ENCODE results near the gene RPL18A. TPM values are rescaled to one million over a fixed set of nuclear protein-coding genes. Genes with fewer than 3 reads are reported as not detected.

Gene RPL18A
- total RNA-seq, 1 experiment from 2014 or later: 3,250 TPM

DNA sequence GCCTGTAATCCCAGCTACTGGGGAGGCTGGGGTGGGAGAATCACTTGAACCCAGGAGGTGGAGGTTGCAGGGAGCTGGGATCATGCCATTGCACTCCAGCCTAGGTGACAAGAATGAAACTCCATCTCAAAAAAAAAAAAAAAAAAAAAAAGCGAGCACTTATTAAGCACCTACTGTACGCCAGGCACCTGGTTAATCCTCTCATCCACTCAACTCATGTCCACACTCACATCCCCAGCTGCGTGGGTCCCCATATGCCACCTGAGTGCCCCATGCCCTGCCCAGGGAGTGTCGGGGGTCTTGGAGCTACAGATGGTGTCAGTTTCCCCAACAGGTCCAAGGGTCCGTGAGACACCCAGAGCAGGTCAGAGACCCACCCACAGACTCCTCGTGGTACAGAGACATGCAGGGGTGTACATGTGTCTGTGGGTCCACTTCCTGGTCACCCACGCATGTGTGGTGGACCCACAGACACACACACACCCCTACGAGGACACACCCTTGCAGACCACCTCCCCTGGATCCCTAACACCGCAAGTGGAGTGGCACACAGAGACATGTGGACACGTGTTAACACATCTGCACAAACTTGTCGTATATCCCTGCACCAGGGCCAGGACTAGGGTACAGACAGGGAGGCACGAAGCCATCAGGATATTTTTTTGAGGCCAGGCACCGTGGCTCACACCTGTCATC lies 41.9 kb upstream of the RPL18A start:
- H3K27ac Mint-ChIP-seq (ENCODE audit: low read depth, unreplicated experiment): no peak overlapping the region
- intact Hi-C loops (cut with micrococcal nuclease): no loop called here
- no peaks in the 10 kb centered on the region for H3K36me3 Mint-ChIP-seq (ENCODE audit: insufficient read depth, unreplicated experiment)
- DNase-seq (ENCODE audit: unreplicated experiment): no peak
- BruUV-seq (replicated peaks): no TSS peak
- H3K4me1 Mint-ChIP-seq (ENCODE audit: insufficient read depth, unreplicated experiment): no peaks in the 10 kb centered on the region
- CTCF ChIA-PET: interaction anchor here (0.7 kb wide), 2 partner anchors 19 to 1005 kb away, joined by 3 read pairs; no protein-coding TSS in a partner anchor
- no peak for TF ChIP-seq CTCF (IDR thresholded peaks at IDR 0.05; ENCODE audit: unreplicated experiment)
- no peaks in the 10 kb centered on the region for H3K27me3 Mint-ChIP-seq (ENCODE audit: insufficient read depth, unreplicated experiment)
- POLR2A ChIA-PET: interaction anchor here (0.5 kb wide), 1 partner anchor 423 kb away, joined by 3 read pairs; no protein-coding TSS in a partner anchor
- H3K4me3 Mint-ChIP-seq (ENCODE audit: unreplicated experiment): no peak overlapping the region
- H3K9me3 Mint-ChIP-seq (ENCODE audit: unreplicated experiment): no peaks in the 10 kb centered on the region

DNA sequence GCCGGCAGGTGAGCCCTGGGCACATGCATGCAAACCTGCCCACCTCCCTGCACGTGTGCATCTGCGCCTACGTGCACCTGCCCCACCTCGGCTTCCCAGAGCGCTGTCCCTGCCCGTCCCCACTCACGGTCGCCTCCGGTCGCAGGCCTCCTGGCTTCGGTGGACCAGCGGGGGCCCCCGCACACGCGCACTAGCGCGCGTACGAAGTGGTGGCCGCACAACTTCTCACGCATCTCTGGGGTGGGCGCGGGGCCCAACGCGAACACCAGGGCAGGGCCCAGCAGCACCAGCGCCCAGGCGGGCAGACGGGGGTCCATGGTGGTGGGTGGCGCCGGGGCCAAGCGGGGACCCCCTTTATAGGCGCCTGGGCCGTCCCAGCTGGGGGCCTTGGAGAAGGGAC lies 38.5 kb upstream of the RPL18A start, which contains the start of gene INSL3:
Gene INSL3, minus strand, starts transcription at position 330 of the 400 bp plus-strand sequence. Its CDS starts 13 bp downstream, at position 317.
- Mint-ChIP-seq H3K36me3 (ENCODE audit: insufficient read depth, unreplicated experiment) (no peaks in the 10 kb centered on the region), H3K27ac (ENCODE audit: low read depth, unreplicated experiment) (no peak within 1 kb of the TSS), H3K27me3 (ENCODE audit: insufficient read depth, unreplicated experiment) (peaks cover 13% of the 10 kb centered on the region), H3K4me1 (ENCODE audit: insufficient read depth, unreplicated experiment) (no peaks in the 10 kb centered on the region), H3K4me3 (ENCODE audit: unreplicated experiment) (no peak within 1 kb of the TSS), H3K9me3 (ENCODE audit: unreplicated experiment) (no peaks in the 10 kb centered on the region)
- intact Hi-C loops (cut with micrococcal nuclease): no loop called here
- BruUV-seq (replicated peaks): no TSS peak
- ChIA-PET POLR2A (no interaction called here), CTCF (no interaction called here)
- DNase-seq (ENCODE audit: unreplicated experiment): no peak
- no peak for TF ChIP-seq CTCF (IDR thresholded peaks at IDR 0.05; ENCODE audit: unreplicated experiment)

DNA sequence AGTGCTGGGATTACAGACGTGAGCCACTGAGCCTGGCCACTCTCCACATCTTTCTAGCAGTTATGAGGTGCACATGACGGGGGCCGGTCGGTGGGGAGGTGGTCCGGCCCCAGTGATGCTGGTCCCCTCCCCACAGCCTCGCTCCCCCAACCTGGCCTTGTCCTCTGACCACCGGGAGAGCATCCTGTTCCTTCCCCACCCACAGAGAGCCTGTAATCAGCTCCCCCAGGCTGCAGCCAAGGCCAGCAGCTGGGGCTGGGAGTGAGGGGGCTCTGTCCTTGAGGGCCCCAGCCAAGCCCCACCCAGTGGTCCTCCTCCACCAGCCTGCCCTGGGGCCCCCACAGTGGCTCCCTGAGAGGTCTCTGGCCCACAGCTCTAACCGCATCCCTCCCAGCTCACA lies 35.4 kb upstream of the RPL18A start:
- Mint-ChIP-seq H3K36me3 (ENCODE audit: insufficient read depth, unreplicated experiment) (no peaks in the 10 kb centered on the region), H3K9me3 (ENCODE audit: unreplicated experiment) (no peaks in the 10 kb centered on the region), H3K27ac (ENCODE audit: low read depth, unreplicated experiment) (no peak overlapping the region), H3K4me1 (ENCODE audit: insufficient read depth, unreplicated experiment) (peaks cover 7% of the 10 kb centered on the region), H3K27me3 (ENCODE audit: insufficient read depth, unreplicated experiment) (peaks cover 13% of the 10 kb centered on the region), H3K4me3 (ENCODE audit: unreplicated experiment) (no peak overlapping the region)
- CTCF ChIA-PET: interaction anchor here (0.6 kb wide), 1 partner anchor 439 kb away, joined by 3 read pairs; no protein-coding TSS in a partner anchor
- BruUV-seq (replicated peaks): no TSS peak
- no peak for DNase-seq (ENCODE audit: unreplicated experiment)
- intact Hi-C loops (cut with micrococcal nuclease): no loop called here
- TF ChIP-seq CTCF (IDR thresholded peaks at IDR 0.05; ENCODE audit: unreplicated experiment): no peak
- POLR2A ChIA-PET: no interaction called here

- Mint-ChIP-seq H3K27me3 (ENCODE audit: insufficient read depth, unreplicated experiment) (peaks cover 13% of the 10 kb centered on the region), H3K36me3 (ENCODE audit: insufficient read depth, unreplicated experiment) (no peaks in the 10 kb centered on the region), H3K4me1 (ENCODE audit: insufficient read depth, unreplicated experiment) (peaks cover 7% of the 10 kb centered on the region), H3K27ac (ENCODE audit: low read depth, unreplicated experiment) (no peak overlapping the region), H3K9me3 (ENCODE audit: unreplicated experiment) (no peaks in the 10 kb centered on the region), H3K4me3 (ENCODE audit: unreplicated experiment) (no peak overlapping the region)
- TF ChIP-seq CTCF (IDR thresholded peaks at IDR 0.05; ENCODE audit: unreplicated experiment): no peak
- ChIA-PET POLR2A (interaction anchor here (0.6 kb wide), 1 partner anchor 34 kb away, joined by 6 read pairs; no protein-coding TSS in a partner anchor), CTCF (interaction anchor here (0.7 to 1.4 kb wide), 2 partner anchors 29 to 42 kb away, joined by 3 to 4 read pairs; no protein-coding TSS in a partner anchor)
- DNase-seq (ENCODE audit: unreplicated experiment): no peak
- BruUV-seq (replicated peaks): no TSS peak
- intact Hi-C loops (cut with micrococcal nuclease): no loop called here
Measured at GRCh38 chr19:17826508-17827056, 33.1 kb upstream of the RPL18A start.

All from MCF 10A (cell line).